ENCODE results near the gene PSMD9.
"Not testable (repeated sequence)": the region's sequence is repeated elsewhere in the genome, so short reads cannot be mapped to it uniquely, and the experiment has no call there.

The PSMD9 gene

GRCh38 chr12:121926874-121927706, 38.5 kb downstream of the PSMD9 start:
- H3K4me3 ChIP-seq (ENCODE audit: low read length) = no peak overlapping the region
- TF ChIP-seq CTCF (conservative IDR thresholded peaks at IDR 0.05; ENCODE audit: low read length) = no peak
- no peak for DNase-seq (ENCODE audit: low read depth)

- H3K4me3 ChIP-seq (ENCODE audit: low read length) = no peak overlapping the region
- no peak for DNase-seq (ENCODE audit: low read depth)
- no peak for TF ChIP-seq CTCF (conservative IDR thresholded peaks at IDR 0.05; ENCODE audit: low read length)
These were observed 39.2 kb downstream of the PSMD9 start for GRCh38 chr12:121927813-121928212.

GRCh38 chr12:121929545-121929944, 41.0 kb downstream of the PSMD9 start:
- H3K4me3 ChIP-seq (ENCODE audit: low read length); DNase-seq (ENCODE audit: low read depth): not testable (repeated sequence)

GRCh38 chr12:121930862-121931261, 42.3 kb downstream of the PSMD9 start:
- TF ChIP-seq CTCF (conservative IDR thresholded peaks at IDR 0.05; ENCODE audit: low read length) = no peak
- H3K4me3 ChIP-seq (ENCODE audit: low read length) = no peak overlapping the region
- no peak for DNase-seq (ENCODE audit: low read depth)

- no peak overlapping the region for H3K4me3 ChIP-seq (ENCODE audit: low read length)
- no peak for TF ChIP-seq CTCF (conservative IDR thresholded peaks at IDR 0.05; ENCODE audit: low read length)
- no peak for DNase-seq (ENCODE audit: low read depth)
These were observed 43.6 kb downstream of the PSMD9 start for GRCh38 chr12:121932176-121932536.

GRCh38 chr12:121932914-121933521, 44.4 kb downstream of the PSMD9 start:
- no peak for DNase-seq (ENCODE audit: low read depth)
- no peak overlapping the region for H3K4me3 ChIP-seq (ENCODE audit: low read length)
- TF ChIP-seq CTCF (conservative IDR thresholded peaks at IDR 0.05; ENCODE audit: low read length) = no peak

GRCh38 chr12:121933522-121934308, 45.1 kb downstream of the PSMD9 start:
- DNase-seq (ENCODE audit: low read depth) = no peak
- TF ChIP-seq CTCF (conservative IDR thresholded peaks at IDR 0.05; ENCODE audit: low read length) = no peak
- H3K4me3 ChIP-seq (ENCODE audit: low read length) = no peak overlapping the region
